ENCODE results near the gene DCST1.
A peak's percentile ranks its signal among the peaks of the same experiment; 100 is the strongest.

DCST1 gene

GRCh38 chr1:155064111-155064831 is 30.6 kb downstream of the DCST1 start:
- H3K4me3 ChIP-seq (ENCODE audit: low read depth, low read length) = peak overlapping the region; percentile 25
- DNase-seq (ENCODE audit: low read depth) = peak; percentile 39
- TF ChIP-seq MYC (IDR thresholded peaks at IDR 0.05; ENCODE audit: low read depth, low read length) (no peak), MAX (IDR thresholded peaks at IDR 0.05; ENCODE audit: low read depth, low read length) (0 out of 2 replicates have a peak, but pooled peaks have one; percentile 3)

DNA sequence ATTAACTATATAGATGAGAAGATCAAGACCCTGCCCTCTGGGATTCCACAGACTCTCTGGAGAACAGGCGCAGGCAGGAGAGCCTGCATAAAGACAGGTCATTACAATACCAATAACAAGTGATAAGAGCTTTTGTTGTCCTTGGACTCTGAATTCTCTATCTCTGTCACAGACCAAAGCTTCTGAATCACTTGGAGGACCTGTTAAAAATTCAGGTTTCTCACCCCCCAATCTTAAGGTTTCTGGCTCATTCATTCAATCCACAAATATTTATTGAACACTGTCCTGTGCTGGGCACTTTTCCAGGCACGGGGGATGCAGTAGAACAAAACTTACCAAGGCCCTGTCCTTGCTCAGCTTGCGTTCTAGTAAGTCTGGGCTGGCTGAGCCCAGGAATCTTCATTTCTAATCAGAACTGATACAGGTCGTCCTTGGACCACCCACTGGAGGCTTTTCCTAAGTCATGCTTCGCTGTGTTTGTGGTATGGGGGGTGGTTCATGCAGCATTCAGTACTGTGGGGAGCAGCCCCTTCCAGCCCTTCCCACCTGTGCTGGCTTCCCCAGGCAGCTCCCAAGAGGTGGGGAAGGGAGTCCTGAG is 31.3 kb downstream of the DCST1 start:
- H3K4me3 ChIP-seq (ENCODE audit: low read depth, low read length) = no peak overlapping the region
- TF ChIP-seq, protein P1, sequence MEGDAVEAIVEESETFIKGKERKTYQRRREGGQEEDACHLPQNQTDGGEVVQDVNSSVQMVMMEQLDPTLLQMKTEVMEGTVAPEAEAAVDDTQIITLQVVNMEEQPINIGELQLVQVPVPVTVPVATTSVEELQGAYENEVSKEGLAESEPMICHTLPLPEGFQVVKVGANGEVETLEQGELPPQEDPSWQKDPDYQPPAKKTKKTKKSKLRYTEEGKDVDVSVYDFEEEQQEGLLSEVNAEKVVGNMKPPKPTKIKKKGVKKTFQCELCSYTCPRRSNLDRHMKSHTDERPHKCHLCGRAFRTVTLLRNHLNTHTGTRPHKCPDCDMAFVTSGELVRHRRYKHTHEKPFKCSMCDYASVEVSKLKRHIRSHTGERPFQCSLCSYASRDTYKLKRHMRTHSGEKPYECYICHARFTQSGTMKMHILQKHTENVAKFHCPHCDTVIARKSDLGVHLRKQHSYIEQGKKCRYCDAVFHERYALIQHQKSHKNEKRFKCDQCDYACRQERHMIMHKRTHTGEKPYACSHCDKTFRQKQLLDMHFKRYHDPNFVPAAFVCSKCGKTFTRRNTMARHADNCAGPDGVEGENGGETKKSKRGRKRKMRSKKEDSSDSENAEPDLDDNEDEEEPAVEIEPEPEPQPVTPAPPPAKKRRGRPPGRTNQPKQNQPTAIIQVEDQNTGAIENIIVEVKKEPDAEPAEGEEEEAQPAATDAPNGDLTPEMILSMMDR (IDR thresholded peaks at IDR 0.05; ENCODE audit: low read depth, low read length) = no peak
- TF ChIP-seq POLR2A (IDR thresholded peaks at IDR 0.05; ENCODE audit: extremely low read depth, insufficient read length) (no peak), MYC (IDR thresholded peaks at IDR 0.05; ENCODE audit: low read depth, low read length) (no peak), MAX (IDR thresholded peaks at IDR 0.05; ENCODE audit: low read depth, low read length) (no peak)
- DNase-seq (ENCODE audit: low read depth) = no peak

DNA sequence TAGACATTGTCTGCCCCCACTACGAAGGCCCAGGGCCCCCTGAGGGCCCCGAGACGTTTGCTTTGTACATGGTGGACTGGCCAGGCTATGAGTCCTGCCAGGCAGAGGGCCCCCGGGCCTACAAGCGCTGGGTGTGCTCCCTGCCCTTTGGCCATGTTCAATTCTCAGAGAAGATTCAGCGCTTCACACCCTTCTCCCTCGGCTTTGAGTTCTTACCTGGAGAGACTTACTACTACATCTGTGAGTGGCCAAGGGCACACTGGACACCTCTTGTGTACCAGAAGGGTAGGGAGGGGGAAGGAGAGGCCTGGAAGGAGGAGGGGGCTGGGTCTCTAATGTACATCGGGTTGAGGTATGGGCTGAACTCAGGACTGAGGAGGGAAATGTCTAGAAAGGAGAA is 33.2 kb downstream of the DCST1 start:
- DNase-seq (ENCODE audit: low read depth) = no peak

DNA sequence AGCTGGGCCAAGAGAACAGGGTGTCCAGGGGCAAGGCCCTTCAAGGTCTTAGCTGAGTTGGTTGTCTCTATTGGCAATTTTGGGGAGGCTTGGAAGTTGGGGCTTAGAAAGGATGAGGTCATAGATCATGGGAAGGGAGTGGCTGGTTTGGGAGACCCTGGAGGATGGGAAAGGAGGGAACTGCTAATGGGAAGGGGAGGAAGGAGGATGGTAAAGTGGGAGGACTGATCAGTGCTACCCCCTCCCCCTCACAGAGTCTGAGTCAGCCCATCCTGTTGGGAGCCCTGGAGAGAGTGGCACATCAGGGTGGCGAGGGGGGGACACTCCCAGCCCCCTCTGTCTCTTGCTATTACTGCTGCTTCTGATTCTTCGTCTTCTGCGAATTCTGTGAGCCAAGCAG is 35.0 kb downstream of the DCST1 start:
- H3K4me3 ChIP-seq (ENCODE audit: low read depth, low read length) = no peak overlapping the region
- TF ChIP-seq POLR2A (IDR thresholded peaks at IDR 0.05; ENCODE audit: extremely low read depth, insufficient read length) = no peak
- TF ChIP-seq MAX (IDR thresholded peaks at IDR 0.05; ENCODE audit: low read depth, low read length) = no peak
- no peak for DNase-seq (ENCODE audit: low read depth)

More for the DNA sequence above, 33.2 kb downstream of the DCST1 start:
- no peak for TF ChIP-seq POLR2A (IDR thresholded peaks at IDR 0.05; ENCODE audit: extremely low read depth, insufficient read length)
- TF ChIP-seq MAX (IDR thresholded peaks at IDR 0.05; ENCODE audit: low read depth, low read length) = no peak
- TF ChIP-seq MYC (IDR thresholded peaks at IDR 0.05; ENCODE audit: low read depth, low read length) = no peak
- TF ChIP-seq, protein P1 (IDR thresholded peaks at IDR 0.05; ENCODE audit: low read depth, low read length) = no peak
- no peak overlapping the region for H3K4me3 ChIP-seq (ENCODE audit: low read depth, low read length)

- DNase-seq (ENCODE audit: low read depth) = no peak
- H3K4me3 ChIP-seq (ENCODE audit: low read depth, low read length) = no peak overlapping the region
- no peak for TF ChIP-seq POLR2A (IDR thresholded peaks at IDR 0.05; ENCODE audit: extremely low read depth, insufficient read length)
- TF ChIP-seq MAX (IDR thresholded peaks at IDR 0.05; ENCODE audit: low read depth, low read length) = no peak
- TF ChIP-seq, protein P1 (IDR thresholded peaks at IDR 0.05; ENCODE audit: low read depth, low read length) = no peak
- TF ChIP-seq MYC (IDR thresholded peaks at IDR 0.05; ENCODE audit: low read depth, low read length) = no peak
Measured at GRCh38 chr1:155069551-155070157, 36.0 kb downstream of the DCST1 start.

DNA sequence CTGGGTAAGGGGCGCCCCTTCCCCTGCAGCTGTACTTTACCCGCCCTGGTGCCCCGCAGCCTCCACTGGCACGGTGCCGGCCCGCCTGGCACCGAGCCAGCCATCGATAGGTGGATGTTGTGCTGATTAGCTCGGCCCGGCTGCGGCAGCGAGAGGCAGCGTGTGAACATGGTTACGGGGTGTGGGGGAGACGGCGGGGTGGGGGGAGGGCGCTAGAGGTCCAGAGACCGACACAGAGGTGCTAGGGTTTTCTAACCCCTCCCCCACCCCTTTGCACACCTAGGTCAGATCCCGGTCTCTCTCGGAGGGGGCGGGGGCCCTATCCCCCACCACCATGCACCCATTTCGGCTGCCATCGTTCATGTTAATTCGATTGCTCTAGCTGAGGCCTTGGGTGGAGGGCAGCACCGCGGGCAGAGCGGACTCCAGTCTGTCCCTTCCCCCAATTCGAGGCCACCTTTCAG is 36.6 kb downstream of the DCST1 start:
- no peak for TF ChIP-seq MAX (IDR thresholded peaks at IDR 0.05; ENCODE audit: low read depth, low read length)
- TF ChIP-seq, protein P1 (IDR thresholded peaks at IDR 0.05; ENCODE audit: low read depth, low read length) = no peak
- TF ChIP-seq MYC (IDR thresholded peaks at IDR 0.05; ENCODE audit: low read depth, low read length) = no peak
- TF ChIP-seq POLR2A (IDR thresholded peaks at IDR 0.05; ENCODE audit: extremely low read depth, insufficient read length) = no peak
- no peak for DNase-seq (ENCODE audit: low read depth)
- H3K4me3 ChIP-seq (ENCODE audit: low read depth, low read length) = no peak overlapping the region
